Activated CD4-positive, CD25-positive, alpha-beta regulatory T cell treated with anti-CD3 and anti-CD28 coated beads, Interleukin-2, amount 50 U/mL, for 16 hours (primary cell): ENCODE results near the gene SNRPA.
"Not testable (repeated sequence)": the region's sequence is repeated elsewhere in the genome, so short reads cannot be mapped to it uniquely, and the experiment has no call there.

ENCODE experiments used
- DNase-seq: peaks from one replicate; pipeline ENCODE4 v3.0.0-alpha.2; 2020; ENCODE audit warnings: low read depth, low spot score

The SNRPA gene

DNA sequence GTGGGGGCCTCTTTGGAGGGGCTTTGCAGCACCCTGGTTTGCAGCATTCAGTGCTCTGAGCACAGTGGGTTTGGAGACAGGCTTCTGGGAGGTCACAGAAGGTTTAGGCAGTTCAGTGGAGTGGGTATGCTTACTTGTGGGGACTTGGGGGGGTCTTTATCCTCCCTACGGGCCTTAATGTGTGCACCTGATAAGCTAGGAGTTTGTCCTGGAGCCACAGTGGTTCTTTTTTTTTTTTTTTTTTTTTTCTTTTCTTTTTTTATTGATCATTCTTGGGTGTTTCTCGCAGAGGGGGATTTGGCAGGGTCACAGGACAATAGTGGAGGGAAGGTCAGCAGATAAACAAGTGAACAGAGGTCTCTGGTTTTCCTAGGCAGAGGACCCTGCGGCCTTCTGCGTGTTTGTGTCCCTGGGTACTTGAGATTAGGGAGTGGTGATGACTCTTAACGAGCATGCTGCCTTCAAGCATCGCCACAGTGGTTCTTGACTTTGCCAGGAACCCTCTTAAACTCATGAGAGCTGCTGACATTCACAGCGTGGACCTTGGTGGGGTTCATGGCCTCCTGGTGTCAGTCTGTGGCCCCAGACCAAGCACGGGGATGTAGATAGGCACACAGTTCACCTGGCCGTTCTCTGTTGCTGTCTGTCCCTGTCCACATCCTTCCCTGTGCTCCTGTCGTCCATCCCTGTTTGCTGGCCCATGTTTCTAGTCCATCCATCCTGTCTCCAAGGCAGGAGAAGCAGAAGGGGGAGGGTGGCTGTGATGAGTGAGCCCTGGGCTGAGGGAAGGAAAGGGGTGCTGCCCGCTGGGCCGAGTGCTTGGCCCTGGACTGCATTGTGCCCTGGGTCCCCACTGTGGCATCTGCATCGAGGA lies 50.7 kb downstream of the SNRPA start:
- no peak for DNase-seq

DNA sequence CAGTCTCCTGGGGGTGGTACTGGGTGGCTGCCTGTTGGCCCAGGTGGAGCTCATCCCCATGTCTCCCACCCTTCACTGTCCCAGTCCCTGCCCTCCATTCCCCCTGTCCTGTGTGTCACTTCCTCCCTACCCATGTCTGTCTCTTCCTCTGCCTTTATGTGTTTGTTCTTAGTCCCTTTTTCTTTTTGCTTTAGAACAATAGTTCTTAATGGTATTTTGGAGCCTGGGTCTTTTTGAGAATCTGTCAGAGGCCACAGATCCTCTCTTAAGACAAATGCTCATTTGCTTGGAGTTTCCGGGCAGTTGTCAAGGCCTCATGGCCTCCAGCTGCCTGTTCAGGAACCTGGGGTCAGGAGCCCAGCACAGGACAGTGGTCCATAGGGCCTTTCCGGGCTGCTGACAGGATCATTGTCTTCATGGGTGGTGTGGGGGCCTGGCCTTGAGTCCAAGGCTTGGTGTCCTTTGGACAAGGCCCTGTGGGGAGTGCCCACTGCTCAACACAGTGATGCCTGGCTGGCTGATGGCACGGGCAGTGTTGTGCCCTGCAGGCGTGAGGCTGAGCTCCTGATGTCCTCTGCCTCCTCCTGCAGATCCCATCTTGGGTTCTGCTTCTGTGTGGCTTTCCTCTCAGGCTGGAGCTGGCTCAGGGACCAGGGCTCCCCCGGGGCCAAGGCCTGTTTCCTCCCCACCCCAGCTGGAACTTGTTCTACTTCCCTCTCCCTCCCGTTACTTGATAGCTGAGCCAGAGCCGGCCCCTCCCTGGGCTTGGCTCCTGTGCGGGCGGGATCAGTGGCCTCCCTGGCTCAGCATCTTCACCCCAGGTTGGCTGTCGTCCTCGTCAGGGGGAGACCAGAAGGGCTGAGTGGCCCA lies 51.5 kb downstream of the SNRPA start:
- DNase-seq, result no peak

DNA sequence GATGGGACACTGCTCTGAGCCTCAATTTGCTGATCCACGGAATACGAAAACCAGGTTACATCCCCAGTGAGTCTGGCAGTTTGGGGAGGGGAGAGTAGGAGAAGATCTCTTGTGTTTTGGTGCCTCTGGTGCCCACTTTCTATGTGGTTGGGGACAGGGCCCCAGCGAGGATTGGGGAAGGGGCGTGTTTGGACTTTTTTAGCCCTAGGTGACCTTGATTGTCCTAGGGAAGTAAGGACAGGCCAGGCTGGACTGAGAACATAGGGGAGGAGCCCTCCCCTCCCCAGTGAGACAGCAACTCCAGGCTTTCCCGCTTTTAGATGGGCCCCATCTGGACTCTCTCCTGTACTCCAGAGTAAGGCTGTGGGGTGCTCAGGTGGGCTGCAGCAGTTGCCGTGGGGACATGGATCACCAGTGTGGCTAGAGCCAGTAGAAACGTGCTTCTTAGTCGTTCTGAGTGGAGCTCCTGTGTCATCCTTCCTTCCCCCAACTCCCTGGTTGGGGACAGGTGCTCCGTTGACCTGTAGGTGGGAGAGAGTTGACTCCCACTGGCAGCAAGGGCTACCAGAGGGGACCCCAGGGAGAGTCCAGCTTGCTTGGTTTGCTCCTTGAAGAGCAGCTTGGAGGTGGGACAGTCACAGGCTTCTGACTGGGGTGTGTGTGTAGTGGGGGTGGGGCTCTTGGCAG lies 52.3 kb downstream of the SNRPA start:
- DNase-seq, result no peak

GRCh38 chr19:40803857-40804782 lies 53.1 kb downstream of the SNRPA start:
- peak; percentile 40 for DNase-seq

- no peak for DNase-seq
Observed at GRCh38 chr19:40804783-40805242, 53.8 kb downstream of the SNRPA start.

- no peak for DNase-seq
Observed at GRCh38 chr19:40805258-40805868, 54.4 kb downstream of the SNRPA start.

GRCh38 chr19:40806423-40807146 lies 55.6 kb downstream of the SNRPA start:
- DNase-seq, result peak; percentile 50

- DNase-seq, result no peak
Observed at GRCh38 chr19:40807147-40808020, 56.4 kb downstream of the SNRPA start.

DNA sequence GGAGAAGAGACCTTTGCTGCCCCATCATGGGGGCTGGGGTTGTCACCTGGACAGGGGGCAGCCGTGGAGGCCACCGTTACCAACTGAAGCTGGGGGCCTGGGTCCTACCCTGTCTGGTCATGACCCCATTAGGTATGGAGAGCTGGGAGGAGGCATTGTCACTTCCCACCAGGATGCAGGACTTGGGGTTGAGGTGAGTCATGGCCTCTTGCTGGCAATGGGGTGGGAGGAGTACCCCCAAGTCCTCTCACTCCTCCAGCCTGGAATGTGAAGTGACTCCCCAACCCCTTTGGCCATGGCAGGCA lies 57.0 kb downstream of the SNRPA start:
- no peak for DNase-seq

DNA sequence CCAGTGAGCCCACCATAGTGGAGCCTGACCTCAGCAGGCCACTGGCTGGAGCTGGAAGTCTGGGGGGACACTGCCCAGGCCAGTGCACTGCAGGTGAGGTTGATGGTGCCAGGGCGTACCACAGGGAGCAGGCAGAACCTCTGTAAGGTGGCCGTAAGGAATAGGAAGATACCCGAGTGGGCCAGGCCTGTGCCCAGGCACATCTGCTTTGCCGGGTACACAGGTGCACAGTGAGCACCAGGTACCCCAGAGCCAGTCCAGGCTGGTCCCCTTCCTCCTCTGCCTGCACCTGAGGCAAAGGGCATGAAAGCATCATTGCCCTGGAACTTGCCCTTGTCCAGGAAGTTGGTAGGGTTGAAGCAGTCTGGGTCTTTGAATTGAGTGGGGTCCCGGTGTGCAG lies 57.5 kb downstream of the SNRPA start:
- DNase-seq, result no peak

DNA sequence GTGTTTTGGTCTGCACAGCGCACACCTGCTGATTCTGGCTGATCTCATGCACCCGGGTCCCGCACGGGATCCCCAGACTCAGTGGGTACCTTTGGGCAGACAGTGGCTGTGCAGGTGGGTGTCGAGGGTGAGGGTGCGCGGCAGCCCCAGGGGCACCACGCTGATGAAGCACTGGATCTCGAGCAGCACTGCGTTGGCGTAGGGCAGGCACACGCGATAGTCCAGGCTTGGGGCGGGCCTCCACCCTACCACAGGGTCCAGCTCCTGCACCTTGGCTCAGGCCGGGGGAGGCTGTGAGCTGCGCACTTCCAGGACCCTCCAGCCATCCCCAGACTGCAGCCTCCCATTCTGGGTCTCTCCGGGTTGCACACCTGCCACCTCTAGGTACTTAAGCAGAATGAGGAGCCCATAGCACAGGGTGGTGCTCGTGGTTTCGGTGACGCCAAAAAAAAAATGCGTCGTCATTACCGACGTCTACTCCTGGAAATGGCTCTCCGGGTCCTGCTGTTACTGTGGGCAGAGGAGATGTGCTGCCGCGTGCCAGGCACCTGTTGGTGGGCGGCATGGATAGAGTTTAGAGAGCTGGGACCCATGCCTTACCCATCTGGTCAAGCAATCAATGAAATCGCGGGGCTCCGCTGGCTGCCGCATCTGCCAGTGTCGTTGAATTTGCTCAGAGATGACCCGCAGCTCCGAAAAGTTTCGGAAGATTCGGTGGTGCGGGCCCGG lies 58.5 kb downstream of the SNRPA start:
- no peak for DNase-seq

GRCh38 chr19:40810160-40810559 lies 59.2 kb downstream of the SNRPA start:
- DNase-seq, result no peak

GRCh38 chr19:40810649-40811408 lies 59.8 kb downstream of the SNRPA start:
- DNase-seq, result not testable (repeated sequence)

DNA sequence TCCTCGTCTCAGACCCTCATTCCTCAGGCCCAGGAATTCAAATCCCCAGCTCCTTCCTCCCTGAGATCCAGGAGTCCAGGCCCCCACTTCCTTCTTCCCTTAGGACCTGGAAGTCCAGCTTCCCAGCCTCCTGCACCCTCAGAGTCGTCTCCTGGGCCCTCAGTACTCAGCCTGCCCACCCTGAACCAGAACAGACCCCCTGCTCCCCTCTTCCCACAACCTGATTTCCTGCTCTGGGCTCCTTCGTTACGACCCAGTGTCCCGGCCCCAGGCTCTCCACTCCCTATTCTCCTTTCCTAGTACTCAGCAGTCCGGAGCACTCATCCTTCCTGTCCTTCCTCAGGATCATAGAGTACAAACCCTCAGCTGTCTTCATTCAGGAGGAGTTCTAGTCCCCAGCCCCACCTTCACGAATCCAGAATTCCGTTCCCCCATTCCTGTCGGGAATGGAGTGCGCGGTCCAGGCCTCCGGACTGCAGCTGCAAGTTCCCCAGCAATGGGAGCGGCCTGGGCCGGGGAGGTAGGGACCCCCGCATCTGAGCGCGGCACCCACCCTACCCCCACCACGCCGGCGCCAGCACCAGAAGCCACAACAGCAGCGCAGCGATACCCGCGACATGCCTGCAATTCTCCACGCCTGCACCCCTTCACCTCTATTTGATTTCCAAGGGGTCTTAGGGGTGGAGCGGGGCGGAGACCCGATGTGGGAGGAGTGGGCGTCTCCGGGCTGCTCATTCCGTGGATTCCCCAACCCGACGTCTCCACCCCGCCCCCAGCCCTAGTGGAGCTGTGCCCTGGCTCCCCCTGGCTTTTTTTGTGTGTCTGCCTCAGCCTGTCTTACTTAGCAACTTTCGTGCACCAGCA lies 60.7 kb downstream of the SNRPA start:
- no peak for DNase-seq

DNA sequence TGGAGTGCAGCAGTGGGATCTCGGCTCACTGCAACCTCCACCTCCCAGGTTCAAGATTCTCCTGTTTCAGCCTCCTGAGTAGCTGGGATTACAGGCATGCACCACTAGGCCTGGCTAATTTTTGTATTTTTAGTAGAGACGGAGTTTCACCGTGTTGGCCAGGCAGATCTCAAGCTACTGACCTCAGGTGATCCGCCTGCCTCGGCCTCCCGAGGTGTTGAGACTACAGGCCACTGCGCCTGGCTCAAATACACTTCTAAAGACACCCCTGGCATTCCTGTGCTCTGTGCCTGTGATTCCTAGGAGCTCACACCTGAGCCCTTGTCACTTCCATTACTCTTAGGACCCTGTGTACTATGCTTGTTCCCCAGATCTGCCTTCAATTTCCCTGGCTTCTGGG lies 61.6 kb downstream of the SNRPA start:
- not testable (repeated sequence) for DNase-seq

GRCh38 chr19:40813182-40813581 lies 62.2 kb downstream of the SNRPA start:
- no peak for DNase-seq
